Astrocyte of the hippocampus (primary cell): ENCODE measurements around the gene SPECC1.
"Not testable (repeated sequence)": the region's sequence is repeated elsewhere in the genome, so short reads cannot be mapped to it uniquely, and the experiment has no call there.

Experiments
- DNase-seq: peaks from one replicate; pipeline ENCODE4 v3.0.0; 2011; ENCODE audit warnings: low read depth, low spot score

SPECC1 gene

GRCh38 chr17:20071824-20072691 is 62.9 kb downstream of the SPECC1 start:
- DNase-seq = no peak

GRCh38 chr17:20072692-20072992 is 63.5 kb downstream of the SPECC1 start:
- peak; percentile 69 for DNase-seq

GRCh38 chr17:20073055-20073979 is 64.2 kb downstream of the SPECC1 start:
- DNase-seq = peak; percentile 69

GRCh38 chr17:20074001-20074400 is 64.8 kb downstream of the SPECC1 start:
- DNase-seq = peak; percentile 31

GRCh38 chr17:20074489-20074888 is 65.3 kb downstream of the SPECC1 start:
- DNase-seq = no peak

- DNase-seq = not testable (repeated sequence)
Observed at GRCh38 chr17:20076137-20076536, 67.0 kb downstream of the SPECC1 start.

- DNase-seq = no peak
Observed at GRCh38 chr17:20077978-20078685, 69.0 kb downstream of the SPECC1 start.

GRCh38 chr17:20080513-20080912 is 71.4 kb downstream of the SPECC1 start:
- DNase-seq = no peak

- no peak for DNase-seq
Observed at GRCh38 chr17:20083156-20083859, 74.1 kb downstream of the SPECC1 start.

GRCh38 chr17:20084621-20085282 is 75.6 kb downstream of the SPECC1 start:
- no peak for DNase-seq

- DNase-seq = peak; percentile 92
Observed at GRCh38 chr17:20085283-20085845, 76.2 kb downstream of the SPECC1 start.

GRCh38 chr17:20086416-20087076 is 77.4 kb downstream of the SPECC1 start:
- no peak for DNase-seq

GRCh38 chr17:20087538-20088250 is 78.5 kb downstream of the SPECC1 start:
- DNase-seq = no peak

GRCh38 chr17:20089756-20090547 is 80.8 kb downstream of the SPECC1 start:
- DNase-seq = no peak

GRCh38 chr17:20091174-20092029 is 82.2 kb downstream of the SPECC1 start:
- DNase-seq = no peak

- DNase-seq = peak; percentile 49
Observed at GRCh38 chr17:20092261-20092867, 83.2 kb downstream of the SPECC1 start.
